ENCODE results near the gene ASCC1.

GRCh38 chr10:72248468-72249151 lies 32.5 kb upstream of the ASCC1 start:
- TF ChIP-seq PAX5 (IDR thresholded peaks at IDR 0.05; ENCODE audit: insufficient read depth, low read length, severe bottlenecking) (peak; percentile 51), POLR2A (IDR thresholded peaks at IDR 0.05; ENCODE audit: low read depth, low read length) (peak; percentile 93), POLR2AphosphoS5 (IDR thresholded peaks at IDR 0.05; ENCODE audit: low read depth, low read length) (peak; percentile 88), TAF1 (IDR thresholded peaks at IDR 0.05; ENCODE audit: low read depth, low read length) (peak; percentile 92), SPI1 (IDR thresholded peaks at IDR 0.05; ENCODE audit: low read depth, low read length) (peak; percentile 68)

All from GM12891 (cell line).